ENCODE results near the gene LXN.

LXN gene

GRCh38 chr3:158666416-158666815 is 6.0 kb downstream of the LXN start:
- DNase-seq = no peak

DNA sequence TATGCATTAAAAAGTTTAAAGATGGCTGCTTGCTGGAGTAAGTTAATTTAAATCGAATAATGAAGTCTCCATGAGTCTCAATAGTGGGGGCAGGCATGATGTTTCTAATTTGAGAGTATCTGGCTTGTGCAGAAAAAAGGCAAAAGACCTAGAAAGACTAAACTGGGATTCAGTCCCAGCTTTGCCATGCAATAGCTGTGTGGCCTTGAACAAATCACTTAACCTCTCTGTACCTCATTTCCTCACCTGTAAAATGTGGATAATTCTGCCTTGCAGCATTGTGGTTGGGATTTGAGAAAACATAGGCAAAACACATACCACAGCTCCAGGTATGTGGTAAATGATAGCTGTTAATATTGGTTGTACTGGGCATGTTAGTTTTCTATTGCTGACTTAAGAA is 8.6 kb downstream of the LXN start:
- no peak for DNase-seq

- no peak for DNase-seq
Observed at GRCh38 chr3:158663246-158663645, 9.2 kb downstream of the LXN start.

GRCh38 chr3:158660711-158661110 is 11.7 kb downstream of the LXN start:
- DNase-seq = no peak

DNA sequence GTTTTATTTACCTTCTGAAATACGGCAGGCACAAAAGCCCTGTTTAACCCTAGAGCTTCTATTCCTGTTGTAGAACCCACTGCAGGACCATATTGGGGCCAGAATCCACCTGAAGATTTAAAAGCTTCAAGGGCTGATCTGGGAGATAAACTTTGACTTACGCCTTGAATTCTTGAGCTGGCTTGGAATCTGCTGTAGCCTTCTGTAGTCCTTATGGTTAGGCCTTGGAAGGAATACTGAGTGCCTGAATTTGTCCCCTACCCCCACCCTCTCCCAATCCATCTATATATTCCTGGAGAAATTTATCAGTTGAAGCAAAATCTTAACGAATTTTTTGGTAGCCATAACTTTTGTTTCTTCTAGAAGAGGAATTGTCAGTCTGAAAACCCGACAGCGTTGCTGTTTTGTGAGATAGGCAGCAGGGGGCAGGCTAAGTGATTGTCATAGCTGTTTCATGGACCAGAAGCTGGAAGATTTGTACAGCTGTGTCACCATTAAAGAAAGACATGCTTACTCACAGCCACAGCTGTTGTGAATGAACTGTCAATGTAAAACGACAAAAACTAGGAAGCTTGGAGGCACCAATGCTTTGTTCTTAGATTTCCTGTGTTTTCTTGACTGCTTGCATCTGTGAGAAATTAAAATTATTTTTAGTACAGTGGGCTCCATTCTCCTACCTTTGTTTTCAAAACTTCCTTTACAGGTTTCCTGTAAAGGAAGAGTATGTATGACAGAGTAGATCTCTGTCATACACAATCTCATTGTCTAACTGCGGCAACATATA is 12.8 kb downstream of the LXN start:
- peak; percentile 67 for DNase-seq

DNA sequence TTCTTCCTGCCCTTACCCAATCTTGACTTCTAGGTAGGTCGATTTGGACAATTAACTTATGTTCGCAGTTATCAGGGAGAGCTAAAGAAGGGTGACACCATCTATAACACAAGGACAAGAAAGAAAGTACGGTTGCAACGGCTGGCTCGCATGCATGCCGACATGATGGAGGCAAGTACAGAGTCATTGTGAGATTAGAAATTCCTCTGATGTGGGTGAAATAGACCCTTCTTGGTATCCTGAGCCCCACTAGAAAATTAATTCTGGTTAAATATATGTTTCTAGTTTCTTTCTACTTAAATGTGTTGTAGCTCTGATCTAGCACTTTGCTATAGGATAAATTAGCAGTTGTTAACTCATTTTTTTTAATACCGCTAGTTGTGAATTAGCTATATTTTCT is 13.6 kb downstream of the LXN start:
- no peak for DNase-seq

DNA sequence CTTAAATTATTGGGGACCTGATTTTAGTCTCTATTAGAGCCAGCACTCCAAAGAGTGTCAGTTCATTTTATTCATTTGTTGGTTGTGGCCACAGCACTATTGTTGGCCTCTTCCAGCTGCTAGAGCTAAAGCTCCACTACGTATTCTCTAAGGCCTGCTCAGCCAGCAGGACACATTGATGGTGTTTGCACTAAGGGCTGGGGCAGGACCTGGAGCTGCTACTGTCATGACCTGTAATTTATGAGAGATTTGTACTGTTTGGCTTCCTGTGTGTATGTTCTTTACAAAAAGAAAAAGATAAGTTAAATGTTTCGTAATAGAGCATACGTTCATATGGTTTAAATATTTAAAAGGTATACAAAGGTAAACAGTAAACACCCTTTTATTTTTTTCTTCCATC is 20.0 kb downstream of the LXN start:
- no peak for DNase-seq

DNA sequence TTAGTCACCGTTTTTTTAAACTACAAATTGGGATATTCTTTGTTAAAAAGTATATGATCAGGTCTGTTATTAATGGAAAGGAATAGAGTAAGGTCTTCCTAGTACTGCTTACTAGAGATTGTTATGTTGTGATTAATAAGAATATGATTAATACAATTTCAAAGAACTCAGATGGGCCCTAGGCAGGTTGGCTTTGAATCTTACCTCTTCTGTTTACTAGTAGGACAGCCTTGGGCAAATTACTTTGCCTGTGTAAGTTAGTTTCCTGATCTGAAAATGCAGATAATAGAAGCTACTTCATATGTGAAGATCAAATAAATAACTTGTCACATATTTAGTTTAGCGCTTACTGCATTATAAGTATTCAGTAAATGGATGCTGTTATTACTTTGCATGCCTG is 21.3 kb downstream of the LXN start:
- no peak for DNase-seq

GRCh38 chr3:158649791-158650190 is 22.7 kb downstream of the LXN start:
- DNase-seq = no peak

GRCh38 chr3:158644345-158644908 is 28.0 kb downstream of the LXN start, which contains the start of gene GFM1:
Gene GFM1 (plus strand): TSS chr3:158644527. CDS start chr3:158644635, 108 bp downstream.
- DNase-seq = peak; percentile 95

DNA sequence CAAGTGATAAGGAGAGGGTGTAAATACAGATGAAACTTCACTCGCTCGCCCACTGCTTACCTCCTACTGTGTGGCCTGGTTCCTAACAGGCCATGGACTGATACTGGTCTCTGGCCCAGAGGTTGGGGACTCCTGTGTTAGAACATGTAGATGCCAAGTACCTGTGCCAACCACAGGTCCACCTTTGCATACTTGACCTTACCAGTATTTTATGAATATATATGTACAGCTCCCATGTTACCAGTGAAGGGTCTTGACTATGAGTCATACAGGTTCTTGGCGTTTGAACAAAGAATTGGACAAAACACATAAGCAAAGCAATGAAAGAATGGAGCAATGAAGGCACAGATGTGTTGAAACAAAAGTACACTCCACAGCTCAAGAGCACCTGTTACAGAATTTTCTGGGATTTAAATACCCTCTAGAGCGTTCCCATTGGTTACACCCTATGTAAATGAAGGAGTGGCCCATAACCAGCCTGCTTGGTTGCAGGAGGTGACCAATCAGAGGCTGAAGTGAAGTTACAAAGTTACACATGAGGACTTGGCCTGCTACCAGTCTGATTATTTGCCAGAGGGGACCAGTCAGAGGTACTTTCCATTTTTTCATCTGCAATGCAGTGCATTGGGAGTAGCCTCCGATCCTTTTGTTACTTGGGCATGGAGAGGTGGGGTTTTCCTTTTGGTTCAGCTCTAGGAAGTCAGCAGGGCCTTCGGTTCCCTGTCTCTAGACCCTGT is 29.8 kb downstream of the LXN start:
- DNase-seq = no peak

DNA sequence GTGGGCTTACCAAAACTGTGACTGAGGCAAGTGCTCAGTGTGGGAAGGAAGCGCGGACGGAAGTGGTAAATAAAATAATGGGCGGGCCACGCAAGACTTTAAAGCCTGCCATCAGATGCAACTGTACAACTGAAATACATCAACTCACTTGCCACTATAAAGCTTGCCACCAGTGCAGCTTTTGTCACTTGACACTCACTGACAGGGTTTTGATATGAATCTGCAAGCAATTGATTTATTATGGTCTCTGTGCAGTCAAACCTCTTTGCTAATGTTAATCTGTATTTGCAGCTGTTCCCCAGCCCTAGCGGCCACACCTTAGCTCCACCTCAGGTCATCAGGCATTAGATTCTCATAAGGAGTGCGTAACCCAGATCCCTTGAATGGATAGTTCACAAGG is 30.4 kb downstream of the LXN start:
- DNase-seq = no peak

- no peak for DNase-seq
Observed at GRCh38 chr3:158640646-158641045, 31.8 kb downstream of the LXN start.

GRCh38 chr3:158631981-158632380 is 40.5 kb downstream of the LXN start:
- no peak for DNase-seq

- no peak for DNase-seq
Observed at GRCh38 chr3:158625881-158626280, 46.6 kb downstream of the LXN start.

GRCh38 chr3:158617982-158618875 is 54.2 kb downstream of the LXN start:
- no peak for DNase-seq

All from amniotic stem cell (primary cell).